D341Med (cell line): ENCODE results near the gene RPS19.
A peak's percentile ranks its signal among the peaks of the same experiment; 100 is the strongest.

ENCODE experiments used
- DNase-seq: peaks from one replicate; pipeline ENCODE4 v3.0.0; 2012; ENCODE audit warnings: low spot score

RPS19 gene

GRCh38 chr19:41879080-41879479 is 19.0 kb downstream of the RPS19 start:
- no peak for DNase-seq

- DNase-seq: no peak
Observed at GRCh38 chr19:41879670-41880328, 19.7 kb downstream of the RPS19 start.

- no peak for DNase-seq
Observed at GRCh38 chr19:41880329-41880708, 20.3 kb downstream of the RPS19 start.

GRCh38 chr19:41882568-41883462 is 22.8 kb downstream of the RPS19 start, which contains the start of gene ARHGEF1:
Gene ARHGEF1, plus strand, starts transcription at chr19:41883184. Its CDS starts 4,899 bp downstream, at chr19:41888083.
- peak; percentile 69 for DNase-seq

- DNase-seq: peak; percentile 34
Observed at GRCh38 chr19:41883463-41883820, 23.4 kb downstream of the RPS19 start.

GRCh38 chr19:41883821-41884733 is 24.0 kb downstream of the RPS19 start:
- peak; percentile 98 for DNase-seq

- DNase-seq: no peak
Observed at GRCh38 chr19:41886761-41887710, 27.0 kb downstream of the RPS19 start.

- DNase-seq: no peak
Observed at GRCh38 chr19:41887711-41888382, 27.8 kb downstream of the RPS19 start.

GRCh38 chr19:41888926-41889325 is 28.9 kb downstream of the RPS19 start:
- DNase-seq: no peak

- no peak for DNase-seq
Observed at GRCh38 chr19:41889896-41890295, 29.8 kb downstream of the RPS19 start.

GRCh38 chr19:41890936-41891335 is 30.9 kb downstream of the RPS19 start:
- DNase-seq: no peak

GRCh38 chr19:41892173-41892902 is 32.3 kb downstream of the RPS19 start:
- DNase-seq: no peak

GRCh38 chr19:41893899-41894298 is 33.8 kb downstream of the RPS19 start:
- no peak for DNase-seq

- DNase-seq: no peak
Observed at GRCh38 chr19:41894350-41894749, 34.3 kb downstream of the RPS19 start.

- no peak for DNase-seq
Observed at GRCh38 chr19:41895745-41896580, 35.9 kb downstream of the RPS19 start.

GRCh38 chr19:41896581-41896942 is 36.5 kb downstream of the RPS19 start:
- no peak for DNase-seq

- DNase-seq: no peak
Observed at GRCh38 chr19:41897181-41897580, 37.1 kb downstream of the RPS19 start.

- DNase-seq: no peak
Observed at GRCh38 chr19:41897820-41898219, 37.8 kb downstream of the RPS19 start.

GRCh38 chr19:41898235-41898634 is 38.2 kb downstream of the RPS19 start:
- DNase-seq: no peak
